Embryonic facial prominence (tissue), 1 donor: ENCODE data around the gene ABCG5.

ENCODE experiments used
- DNase-seq: peaks from one replicate; pipeline ENCODE4 v3.0.0-alpha.2; 2016; ENCODE audit errors: extremely low spot score

ABCG5 gene

GRCh38 chr2:43841949-43842865 lies 3.6 kb upstream of the ABCG5 start:
- DNase-seq = no peak

- no peak for DNase-seq
Observed at GRCh38 chr2:43840965-43841364, 2.3 kb upstream of the ABCG5 start.

GRCh38 chr2:43839776-43840564 lies 1.3 kb upstream of the ABCG5 start:
- no peak for DNase-seq

GRCh38 chr2:43837831-43838559 lies 644 bp downstream of the ABCG5 start:
- DNase-seq = no peak

GRCh38 chr2:43837033-43837432 lies 1.6 kb downstream of the ABCG5 start:
- DNase-seq = no peak

GRCh38 chr2:43832457-43832856 lies 6.2 kb downstream of the ABCG5 start:
- no peak for DNase-seq

- no peak for DNase-seq
Observed at GRCh38 chr2:43831543-43832294, 6.9 kb downstream of the ABCG5 start.

GRCh38 chr2:43826305-43827250 lies 12.1 kb downstream of the ABCG5 start:
- DNase-seq = no peak

- DNase-seq = no peak
Observed at GRCh38 chr2:43825841-43826240, 12.8 kb downstream of the ABCG5 start.

GRCh38 chr2:43824951-43825493 lies 13.6 kb downstream of the ABCG5 start:
- no peak for DNase-seq

GRCh38 chr2:43824512-43824911 lies 14.1 kb downstream of the ABCG5 start:
- DNase-seq = no peak

- DNase-seq = no peak
Observed at GRCh38 chr2:43823751-43824150, 14.9 kb downstream of the ABCG5 start.

GRCh38 chr2:43822839-43823238 lies 15.8 kb downstream of the ABCG5 start:
- DNase-seq = no peak

- DNase-seq = no peak
Observed at GRCh38 chr2:43819491-43820163, 19.0 kb downstream of the ABCG5 start.

- no peak for DNase-seq
Observed at GRCh38 chr2:43818761-43819160, 19.9 kb downstream of the ABCG5 start.

GRCh38 chr2:43814711-43815110 lies 23.9 kb downstream of the ABCG5 start:
- no peak for DNase-seq

GRCh38 chr2:43812947-43813346 lies 25.7 kb downstream of the ABCG5 start:
- no peak for DNase-seq

- no peak for DNase-seq
Observed at GRCh38 chr2:43812006-43812405, 26.6 kb downstream of the ABCG5 start.

GRCh38 chr2:43810888-43811287 lies 27.8 kb downstream of the ABCG5 start:
- DNase-seq = no peak
